HEK293T (cell line): ENCODE measurements around the gene SRGAP1.
"Not testable (repeated sequence)": the region's sequence is repeated elsewhere in the genome, so short reads cannot be mapped to it uniquely, and the experiment has no call there.

Experiments used
- CTCF ChIA-PET: fragments of 350-600 bp; formaldehyde crosslinking; extraction: SDS; loops from one replicate; lab custom pipeline; 2021; ENCODE audit warnings: antibody characterized with exemption, inconsistent platforms; lab: Yijun Ruan, JAX
- POLR2A ChIA-PET: fragments of 350-600 bp; formaldehyde crosslinking; extraction: SDS; loops from one replicate; lab custom pipeline; 2020; ENCODE audit warnings: antibody characterized with exemption, inconsistent platforms; lab: Yijun Ruan, JAX
- DNase-seq: peaks from one replicate; pipeline ENCODE4 v3.0.0; 2012; ENCODE audit warnings: mixed read lengths; ENCODE audit errors: extremely low spot score
- ARNT ChIP-seq: fragments of 450-650 bp; IDR thresholded peaks from 2 replicates; pipeline ENCODE4 v1.6.1; 2017; ENCODE audit warnings: mild to moderate bottlenecking
- BHLHE40 ChIP-seq: fragments of 450-650 bp; IDR thresholded peaks from 2 replicates; pipeline ENCODE4 v1.6.1; 2016; ENCODE audit warnings: mild to moderate bottlenecking, moderate library complexity, borderline replicate concordance
- ELF4 ChIP-seq: fragments of 450-650 bp; IDR thresholded peaks from 2 replicates; pipeline ENCODE4 v1.6.1; 2017; ENCODE audit warnings: antibody characterized with exemption
- FOXA1 ChIP-seq: fragments of 450-650 bp; IDR thresholded peaks from 2 replicates; pipeline ENCODE4 v1.6.1; 2016; ENCODE audit warnings: mild to moderate bottlenecking
- FOXK2 ChIP-seq: fragments of 450-650 bp; IDR thresholded peaks from 2 replicates; pipeline ENCODE4 v1.6.1; 2016; ENCODE audit warnings: mild to moderate bottlenecking
- FOXM1 ChIP-seq: fragments of 450-650 bp; IDR thresholded peaks from 2 replicates; pipeline ENCODE4 v1.6.1; 2017; ENCODE audit warnings: mild to moderate bottlenecking, borderline replicate concordance
- HDGF ChIP-seq: fragments of 450-650 bp; IDR thresholded peaks from 2 replicates; pipeline ENCODE4 v1.6.1; 2017; ENCODE audit warnings: antibody characterized with exemption, borderline replicate concordance
- L3MBTL2 ChIP-seq: fragments of 450-650 bp; conservative IDR thresholded peaks from 2 replicates; pipeline ENCODE4 v1.6.1; 2016; ENCODE audit warnings: mild to moderate bottlenecking
- LEF1 ChIP-seq: fragments of 450-650 bp; IDR thresholded peaks from 2 replicates; pipeline ENCODE4 v1.6.1; 2017; ENCODE audit warnings: mild to moderate bottlenecking, borderline replicate concordance
- NFRKB ChIP-seq: fragments of 450-650 bp; IDR thresholded peaks from 2 replicates; pipeline ENCODE4 v1.6.1; 2016; ENCODE audit warnings: mild to moderate bottlenecking, moderate library complexity
- PKNOX1 ChIP-seq: fragments of 450-650 bp; IDR thresholded peaks from 2 replicates; pipeline ENCODE4 v1.6.1; 2016
- SP1 ChIP-seq: fragments of 450-650 bp; IDR thresholded peaks from 2 replicates; pipeline ENCODE4 v1.6.1; 2017
- SUZ12 ChIP-seq: fragments of 450-650 bp; IDR thresholded peaks from 2 replicates; pipeline ENCODE4 v1.6.1; 2016; ENCODE audit warnings: mild to moderate bottlenecking
- TARDBP ChIP-seq: fragments of 450-650 bp; IDR thresholded peaks from 2 replicates; pipeline ENCODE4 v1.6.1; 2016
- ZNF384 ChIP-seq: fragments of 450-650 bp; IDR thresholded peaks from 2 replicates; pipeline ENCODE4 v1.6.1; 2016

The SRGAP1 gene

GRCh38 chr12:64016521-64016920 is 172.0 kb downstream of the SRGAP1 start:
- TF ChIP-seq TARDBP (no peak), L3MBTL2 (no peak)
- DNase-seq: no peak
- CTCF ChIA-PET: no interaction called here
- POLR2A ChIA-PET: no interaction called here

- CTCF ChIA-PET: not testable (repeated sequence)
These were observed 173.6 kb downstream of the SRGAP1 start for GRCh38 chr12:64018116-64018515.

GRCh38 chr12:64018524-64018923 is 174.0 kb downstream of the SRGAP1 start:
- ChIA-PET POLR2A (no interaction called here), CTCF (no interaction called here)
- TF ChIP-seq SP1 (no peak), SUZ12 (no peak), ZNF384 (no peak), BHLHE40 (no peak), HDGF (no peak), ELF4 (no peak)
- no peak for DNase-seq

More at GRCh38 chr12:64018116-64018515, 173.6 kb downstream of the SRGAP1 start:
- DNase-seq, POLR2A ChIA-PET: not testable (repeated sequence)

- DNase-seq: no peak
- TF ChIP-seq SUZ12: no peak
- no peak for TF ChIP-seq ZNF384
- no peak for TF ChIP-seq FOXK2
- no peak for TF ChIP-seq PKNOX1
- no peak for TF ChIP-seq L3MBTL2
- no peak for TF ChIP-seq SP1
- TF ChIP-seq FOXM1: no peak
- no peak for TF ChIP-seq FOXA1
- CTCF ChIA-PET: no interaction called here
- POLR2A ChIA-PET: no interaction called here
These were observed 174.6 kb downstream of the SRGAP1 start for GRCh38 chr12:64019101-64019500.

GRCh38 chr12:64019654-64020053 is 175.2 kb downstream of the SRGAP1 start:
- ChIA-PET POLR2A (no interaction called here), CTCF (no interaction called here)
- DNase-seq: no peak
- TF ChIP-seq BHLHE40 (no peak), LEF1 (no peak), ELF4 (no peak), L3MBTL2 (no peak), HDGF (no peak), ZNF384 (no peak), FOXK2 (no peak), SP1 (no peak), PKNOX1 (no peak), NFRKB (no peak), FOXA1 (no peak), FOXM1 (no peak)

- TF ChIP-seq SUZ12: no peak
- TF ChIP-seq FOXM1: no peak
- CTCF ChIA-PET: interaction anchor here (1.4 kb wide), 1 partner anchor 13 kb away, joined by 3 read pairs; no protein-coding TSS in a partner anchor
- POLR2A ChIA-PET: no interaction called here
- DNase-seq: no peak
These were observed 180.9 kb downstream of the SRGAP1 start for GRCh38 chr12:64025174-64025958.

GRCh38 chr12:64027311-64027710 is 182.8 kb downstream of the SRGAP1 start:
- no peak for DNase-seq
- ChIA-PET POLR2A (no interaction called here), CTCF (no interaction called here)
- TF ChIP-seq ARNT (no peak), TARDBP (no peak), FOXK2 (no peak), NFRKB (no peak), ELF4 (no peak), ZNF384 (no peak), PKNOX1 (no peak), L3MBTL2 (no peak)

- TF ChIP-seq ZNF384 (no peak), ELF4 (no peak), BHLHE40 (no peak), FOXA1 (no peak), FOXM1 (no peak), PKNOX1 (no peak), ARNT (no peak), LEF1 (no peak)
- DNase-seq: no peak
- ChIA-PET POLR2A (no interaction called here), CTCF (no interaction called here)
These were observed 184.0 kb downstream of the SRGAP1 start for GRCh38 chr12:64028541-64028940.
